Neuron (in vitro differentiated cells): Measurements from ENCODE around the gene USP9X.

ENCODE experiments used
- H2AFZ ChIP-seq: one replicate; pipeline ENCODE4 v1.6.1; 2013; ENCODE audit warnings: low read depth, mild to moderate bottlenecking, inconsistent platforms, low read length, moderate library complexity
- H3K27me3 ChIP-seq: one replicate; pipeline ENCODE4 v1.6.1; 2013; ENCODE audit warnings: low read length; ENCODE audit not compliant: insufficient read depth
- H3K36me3 ChIP-seq: one replicate; pipeline ENCODE4 v1.6.1; 2013; ENCODE audit warnings: low read length; ENCODE audit not compliant: insufficient read depth
- H3K4me1 ChIP-seq: one replicate; pipeline ENCODE4 v1.6.1; 2013; ENCODE audit warnings: low read length; ENCODE audit not compliant: insufficient read depth
- H3K4me3 ChIP-seq: 2 replicates; pipeline ENCODE4 v1.5.1; 2013; ENCODE audit warnings: mild to moderate bottlenecking, low read length, moderate library complexity
- H3K9me3 ChIP-seq: one replicate; pipeline ENCODE4 v1.6.1; 2013; ENCODE audit warnings: low read length

Gene USP9X

GRCh38 chrX:41116948-41117347 lies 31.7 kb downstream of the USP9X start:
- no peak overlapping the region for H3K4me3 ChIP-seq
- no peaks in the 10 kb centered on the region for H3K9me3 ChIP-seq
- H3K4me1 ChIP-seq, result no peaks in the 10 kb centered on the region
- no peaks in the 10 kb centered on the region for H3K36me3 ChIP-seq
- H3K27me3 ChIP-seq, result no peaks in the 10 kb centered on the region
- no peak overlapping the region for H2AFZ ChIP-seq

- H3K4me3 ChIP-seq, result no peak overlapping the region
- H3K9me3 ChIP-seq, result peaks cover 6% of the 10 kb centered on the region
- H2AFZ ChIP-seq, result no peak overlapping the region
- no peaks in the 10 kb centered on the region for H3K36me3 ChIP-seq
- H3K4me1 ChIP-seq, result no peaks in the 10 kb centered on the region
- H3K27me3 ChIP-seq, result no peaks in the 10 kb centered on the region
These were observed 32.9 kb downstream of the USP9X start for GRCh38 chrX:41118156-41118555.

- Histone ChIP-seq H3K36me3 (peaks cover 9% of the 10 kb centered on the region), H2AFZ (no peak overlapping the region), H3K4me1 (no peaks in the 10 kb centered on the region), H3K9me3 (peaks cover 6% of the 10 kb centered on the region), H3K27me3 (no peaks in the 10 kb centered on the region), H3K4me3 (no peak overlapping the region)
These were observed 34.6 kb downstream of the USP9X start for GRCh38 chrX:41119803-41120202.

- H3K9me3 ChIP-seq, result peaks cover 6% of the 10 kb centered on the region
- no peak overlapping the region for H3K4me3 ChIP-seq
- no peaks in the 10 kb centered on the region for H3K4me1 ChIP-seq
- no peak overlapping the region for H2AFZ ChIP-seq
- H3K27me3 ChIP-seq, result no peaks in the 10 kb centered on the region
- peaks cover 9% of the 10 kb centered on the region for H3K36me3 ChIP-seq
These were observed 36.5 kb downstream of the USP9X start for GRCh38 chrX:41121766-41122165.

GRCh38 chrX:41122664-41123257 lies 37.5 kb downstream of the USP9X start:
- peaks cover 6% of the 10 kb centered on the region for H3K9me3 ChIP-seq
- no peak overlapping the region for H2AFZ ChIP-seq
- no peak overlapping the region for H3K4me3 ChIP-seq
- H3K36me3 ChIP-seq, result peaks cover 9% of the 10 kb centered on the region
- H3K4me1 ChIP-seq, result no peaks in the 10 kb centered on the region
- no peaks in the 10 kb centered on the region for H3K27me3 ChIP-seq

- H3K4me1 ChIP-seq, result no peaks in the 10 kb centered on the region
- H3K9me3 ChIP-seq, result peaks cover 3% of the 10 kb centered on the region
- no peak overlapping the region for H2AFZ ChIP-seq
- H3K36me3 ChIP-seq, result peaks cover 24% of the 10 kb centered on the region
- no peak overlapping the region for H3K4me3 ChIP-seq
- H3K27me3 ChIP-seq, result no peaks in the 10 kb centered on the region
These were observed 42.4 kb downstream of the USP9X start for GRCh38 chrX:41127477-41128192.

- no peaks in the 10 kb centered on the region for H3K27me3 ChIP-seq
- no peak overlapping the region for H3K4me3 ChIP-seq
- no peak overlapping the region for H2AFZ ChIP-seq
- peaks cover 24% of the 10 kb centered on the region for H3K36me3 ChIP-seq
- no peaks in the 10 kb centered on the region for H3K9me3 ChIP-seq
- no peaks in the 10 kb centered on the region for H3K4me1 ChIP-seq
These were observed 43.7 kb downstream of the USP9X start for GRCh38 chrX:41128955-41129354.

- Histone ChIP-seq H3K36me3 (peaks cover 29% of the 10 kb centered on the region), H3K9me3 (no peaks in the 10 kb centered on the region), H3K4me3 (no peak overlapping the region), H3K27me3 (no peaks in the 10 kb centered on the region), H3K4me1 (no peaks in the 10 kb centered on the region), H2AFZ (no peak overlapping the region)
These were observed 46.5 kb downstream of the USP9X start for GRCh38 chrX:41131766-41132165.

- no peaks in the 10 kb centered on the region for H3K9me3 ChIP-seq
- H3K4me1 ChIP-seq, result no peaks in the 10 kb centered on the region
- H2AFZ ChIP-seq, result no peak overlapping the region
- H3K36me3 ChIP-seq, result peaks cover 35% of the 10 kb centered on the region
- no peaks in the 10 kb centered on the region for H3K27me3 ChIP-seq
- H3K4me3 ChIP-seq, result no peak overlapping the region
These were observed 48.3 kb downstream of the USP9X start for GRCh38 chrX:41133551-41133950.

GRCh38 chrX:41137589-41137988 lies 52.3 kb downstream of the USP9X start:
- H3K27me3 ChIP-seq, result no peaks in the 10 kb centered on the region

GRCh38 chrX:41142130-41142910 lies 57.1 kb downstream of the USP9X start:
- no peaks in the 10 kb centered on the region for H3K4me1 ChIP-seq
- H3K9me3 ChIP-seq, result no peaks in the 10 kb centered on the region
- peaks cover 34% of the 10 kb centered on the region for H3K36me3 ChIP-seq
- H3K4me3 ChIP-seq, result no peak overlapping the region
- H2AFZ ChIP-seq, result no peak overlapping the region
- H3K27me3 ChIP-seq, result no peaks in the 10 kb centered on the region

More at GRCh38 chrX:41137589-41137988, 52.3 kb downstream of the USP9X start:
- H3K9me3 ChIP-seq, result no peaks in the 10 kb centered on the region
- no peaks in the 10 kb centered on the region for H3K4me1 ChIP-seq
- peaks cover 35% of the 10 kb centered on the region for H3K36me3 ChIP-seq
- H3K4me3 ChIP-seq, result no peak overlapping the region
- no peak overlapping the region for H2AFZ ChIP-seq

GRCh38 chrX:41144873-41145272 lies 59.6 kb downstream of the USP9X start:
- H3K36me3 ChIP-seq, result peaks cover 39% of the 10 kb centered on the region
- no peak overlapping the region for H3K4me3 ChIP-seq
- no peaks in the 10 kb centered on the region for H3K27me3 ChIP-seq
- H2AFZ ChIP-seq, result no peak overlapping the region
- H3K9me3 ChIP-seq, result no peaks in the 10 kb centered on the region
- no peaks in the 10 kb centered on the region for H3K4me1 ChIP-seq

- Histone ChIP-seq H3K27me3 (no peaks in the 10 kb centered on the region), H2AFZ (no peak overlapping the region), H3K4me3 (no peak overlapping the region), H3K9me3 (no peaks in the 10 kb centered on the region), H3K4me1 (no peaks in the 10 kb centered on the region), H3K36me3 (peaks cover 36% of the 10 kb centered on the region)
These were observed 60.8 kb downstream of the USP9X start for GRCh38 chrX:41145920-41146608.
